Caco-2 (cell line): ENCODE measurements around the gene MAIP1. TPM values are rescaled to one million over a fixed set of nuclear protein-coding genes. Genes with fewer than 3 reads are reported as not detected.
"Not testable (repeated sequence)": the region's sequence is repeated elsewhere in the genome, so short reads cannot be mapped to it uniquely, and the experiment has no call there.

ENCODE experiments used
- BruUV-seq: library from RNA; stranded (reverse); fragments of 400-500 nt; replicated peaks from 2 replicates; lab custom pipeline; 2021; lab: Mats Ljungman, UMichigan
- CTCF ChIA-PET: fragments of 300-600 bp; sonication (Branson Sonifier 250); formaldehyde crosslinking; loops from one replicate; lab custom pipeline; 2022; ENCODE audit warnings: antibody characterized with exemption; lab: Charles Lee
- POLR2A ChIA-PET: fragments of 300-600 bp; sonication (Branson Sonifier 250); formaldehyde crosslinking; loops from one replicate; lab custom pipeline; 2022; ENCODE audit warnings: antibody characterized with exemption; lab: Charles Lee
- DNase-seq, 2 experiments: peaks; one replicate each; pipeline versions ENCODE4 v3.0.0 to v3.0.0-alpha.2; 2020 to 2022
- H3K27me3 ChIP-seq: replicated peaks from 2 replicates; pipeline ENCODE4 v1.6.0; 2011; ENCODE audit warnings: low read length; ENCODE audit not compliant: control insufficient read depth, insufficient read depth
- H3K36me3 ChIP-seq: 2 replicates; pipeline ENCODE4 v1.5.1; 2011; ENCODE audit warnings: low read length; ENCODE audit not compliant: control insufficient read depth, insufficient read depth
- H3K4me1 ChIP-seq: fragments of 250-450 bp; sonication (Bioruptor Pico); 2 replicates; pipeline ENCODE4 v1.5.1; 2020; ENCODE audit warnings: mild to moderate bottlenecking
- H3K4me3 ChIP-seq: 2 replicates; pipeline ENCODE4 v1.5.1; 2011; ENCODE audit warnings: low read depth, mild to moderate bottlenecking, control low read depth, low read length
- H3K9me3 ChIP-seq: fragments of 250-450 bp; sonication (Bioruptor Pico); 2 replicates; pipeline ENCODE4 v1.5.1; 2020; ENCODE audit warnings: mild to moderate bottlenecking, moderate library complexity
- H3K27ac Mint-ChIP-seq: one replicate; pipeline ENCODE4 v1.8.0; 2022; ENCODE audit warnings: mixed read lengths; ENCODE audit not compliant: unreplicated experiment
- H3K27me3 Mint-ChIP-seq: one replicate; pipeline ENCODE4 v1.8.0; 2022; ENCODE audit warnings: mixed read lengths; ENCODE audit not compliant: insufficient read depth, unreplicated experiment
- H3K36me3 Mint-ChIP-seq: one replicate; pipeline ENCODE4 v1.8.0; 2022; ENCODE audit warnings: mild to moderate bottlenecking, mixed read lengths; ENCODE audit not compliant: insufficient read depth, unreplicated experiment
- H3K4me1 Mint-ChIP-seq: one replicate; pipeline ENCODE4 v1.8.0; 2022; ENCODE audit warnings: low read depth, mixed read lengths; ENCODE audit not compliant: unreplicated experiment
- H3K4me3 Mint-ChIP-seq: one replicate; pipeline ENCODE4 v1.8.0; 2022; ENCODE audit warnings: mild to moderate bottlenecking, moderate library complexity, mixed read lengths; ENCODE audit not compliant: unreplicated experiment
- H3K9me3 Mint-ChIP-seq: one replicate; pipeline ENCODE4 v1.8.0; 2022; ENCODE audit warnings: mixed read lengths; ENCODE audit not compliant: unreplicated experiment
- intact Hi-C: fragments of 100-400 bp; cut with micrococcal nuclease; formaldehyde crosslinking; loops from one replicate; pipeline ENCODE4 v1.10.0; 2022; ENCODE audit not compliant: unreplicated experiment
- total RNA-seq: library from RNA; stranded (reverse); gene quantifications from 2 replicates; pipeline ENCODE4 v1.2.3, GENCODE V29; 2022
- TF ChIP-seq, protein P1 (sequence below), 2 experiments: fragments of 200-600 bp in 1 of 2; IDR thresholded peaks; 1 replicate in 1 of 2; 2 replicates in 1 of 2; pipeline versions ENCODE4 v1.5.1 to v1.8.0; 2011 to 2022; ENCODE audit warnings: antibody characterized with exemption in 1 of 2, control low read depth in 1 of 2, inconsistent platforms in 1 of 2, low read depth in 1 of 2, low read length in 1 of 2, mild to moderate bottlenecking in 1 of 2, moderate library complexity in 1 of 2; ENCODE audit not compliant: insufficient read depth in 1 of 2, severe bottlenecking in 1 of 2, unreplicated experiment in 1 of 2

Gene MAIP1
- total RNA-seq, 1 experiment from 2014 or later, result 42.1 TPM

- intact Hi-C loops, result loop anchor here (1.0 to 2.0 kb wide), 3 partner anchors 45 to 172 kb away; partner anchors contain the start of genes FTCDNL1, MAIP1 and TYW5
- peaks cover 18% of the 10 kb centered on the region for H3K36me3 Mint-ChIP-seq
- Histone ChIP-seq H3K36me3 (no peaks in the 10 kb centered on the region), H3K4me1 (peaks cover 12% of the 10 kb centered on the region), H3K9me3 (no peaks in the 10 kb centered on the region), H3K27me3 (no peaks in the 10 kb centered on the region), H3K4me3 (peak overlapping the region; percentile 54)
- peak overlapping the region; percentile 96 for H3K27ac Mint-ChIP-seq
- peaks cover 23% of the 10 kb centered on the region for H3K4me1 Mint-ChIP-seq
- no peaks in the 10 kb centered on the region for H3K27me3 Mint-ChIP-seq
- POLR2A ChIA-PET, result interaction anchor here (0.5 to 0.8 kb wide), 3 partner anchors 44 to 515 kb away, joined by 3 to 6 read pairs (median 3); no protein-coding TSS in a partner anchor
- peak in 1 of 2 experiments; percentile 22 for DNase-seq
- peak overlapping the region; percentile 93 for H3K4me3 Mint-ChIP-seq
- BruUV-seq, result TSS peak; percentile 79
- no peaks in the 10 kb centered on the region for H3K9me3 Mint-ChIP-seq
- CTCF ChIA-PET, result no interaction called here
- TF ChIP-seq, protein P1, sequence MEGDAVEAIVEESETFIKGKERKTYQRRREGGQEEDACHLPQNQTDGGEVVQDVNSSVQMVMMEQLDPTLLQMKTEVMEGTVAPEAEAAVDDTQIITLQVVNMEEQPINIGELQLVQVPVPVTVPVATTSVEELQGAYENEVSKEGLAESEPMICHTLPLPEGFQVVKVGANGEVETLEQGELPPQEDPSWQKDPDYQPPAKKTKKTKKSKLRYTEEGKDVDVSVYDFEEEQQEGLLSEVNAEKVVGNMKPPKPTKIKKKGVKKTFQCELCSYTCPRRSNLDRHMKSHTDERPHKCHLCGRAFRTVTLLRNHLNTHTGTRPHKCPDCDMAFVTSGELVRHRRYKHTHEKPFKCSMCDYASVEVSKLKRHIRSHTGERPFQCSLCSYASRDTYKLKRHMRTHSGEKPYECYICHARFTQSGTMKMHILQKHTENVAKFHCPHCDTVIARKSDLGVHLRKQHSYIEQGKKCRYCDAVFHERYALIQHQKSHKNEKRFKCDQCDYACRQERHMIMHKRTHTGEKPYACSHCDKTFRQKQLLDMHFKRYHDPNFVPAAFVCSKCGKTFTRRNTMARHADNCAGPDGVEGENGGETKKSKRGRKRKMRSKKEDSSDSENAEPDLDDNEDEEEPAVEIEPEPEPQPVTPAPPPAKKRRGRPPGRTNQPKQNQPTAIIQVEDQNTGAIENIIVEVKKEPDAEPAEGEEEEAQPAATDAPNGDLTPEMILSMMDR (IDR thresholded peaks at IDR 0.05; ENCODE audit: insufficient read depth in 1 of 2, low read depth in 1 of 2, low read length in 1 of 2, severe bottlenecking in 1 of 2, unreplicated experiment in 1 of 2), result no peak
Measured at GRCh38 chr2:199910338-199911051, 44.9 kb upstream of the MAIP1 start.

DNA sequence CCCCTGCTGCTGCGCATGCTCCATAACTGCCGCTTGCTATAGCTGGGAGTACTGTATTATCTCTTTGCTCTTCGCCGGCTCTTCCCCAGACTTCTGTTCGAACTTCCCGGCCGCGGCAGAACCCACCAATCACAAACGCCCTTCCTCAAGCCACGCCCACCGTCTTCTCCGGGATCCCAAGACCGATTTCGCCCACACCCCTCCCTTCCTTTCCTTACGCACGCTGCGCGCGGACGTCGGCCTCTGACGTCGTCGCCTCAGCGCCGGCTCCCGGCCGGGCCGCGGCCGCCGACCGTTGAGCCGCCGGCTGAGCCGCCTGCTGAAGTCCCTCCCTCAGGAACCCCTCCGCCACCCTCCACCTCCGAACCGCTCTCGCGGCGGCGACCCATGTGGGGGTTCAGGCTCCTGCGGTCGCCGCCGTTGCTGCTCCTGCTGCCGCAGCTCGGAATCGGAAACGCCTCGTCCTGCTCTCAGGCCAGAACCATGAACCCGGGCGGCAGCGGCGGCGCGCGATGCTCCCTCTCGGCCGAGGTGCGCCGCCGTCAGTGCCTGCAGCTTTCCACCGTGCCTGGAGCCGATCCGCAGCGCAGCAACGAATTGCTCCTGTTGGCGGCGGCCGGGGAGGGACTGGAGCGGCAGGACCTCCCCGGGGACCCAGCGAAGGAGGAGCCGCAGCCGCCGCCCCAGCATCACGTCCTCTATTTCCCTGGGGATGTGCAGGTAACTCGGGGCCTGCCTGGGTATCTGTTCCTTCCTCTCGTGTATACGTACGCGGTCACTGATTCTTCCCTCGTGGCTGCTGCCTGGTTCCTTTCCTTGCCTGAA is 44.1 kb upstream of the MAIP1 start, which contains the start of gene C2orf69:
Gene C2orf69 (plus strand): TSS at position 242 of the 825 bp plus-strand sequence. CDS start 146 bp downstream, at position 388.
- no peaks in the 10 kb centered on the region for H3K9me3 Mint-ChIP-seq
- H3K27me3 ChIP-seq, result no peaks in the 10 kb centered on the region
- TF ChIP-seq, protein P1 (IDR thresholded peaks at IDR 0.05; ENCODE audit: insufficient read depth in 1 of 2, low read depth in 1 of 2, low read length in 1 of 2, severe bottlenecking in 1 of 2, unreplicated experiment in 1 of 2), result no peak
- peaks cover 24% of the 10 kb centered on the region for H3K36me3 Mint-ChIP-seq
- peak; percentile 99 for DNase-seq
- H3K36me3 ChIP-seq, result peaks cover 1% of the 10 kb centered on the region; the same call in 1 of the 2 replicates
- ChIA-PET POLR2A (interaction anchor here (0.5 to 0.8 kb wide), 3 partner anchors 44 to 514 kb away, joined by 3 to 6 read pairs (median 3); no protein-coding TSS in a partner anchor), CTCF (interaction anchor here (0.7 kb wide), 1 partner anchor 29 kb away, joined by 3 read pairs; no protein-coding TSS in a partner anchor)
- no TSS peak for BruUV-seq
- H3K9me3 ChIP-seq, result peaks cover 3% of the 10 kb centered on the region; the same call in 1 of the 2 replicates
- H3K4me1 Mint-ChIP-seq, result peaks cover 23% of the 10 kb centered on the region
- intact Hi-C loops, result loop anchor here (1.0 to 2.0 kb wide), 3 partner anchors 44 to 172 kb away; partner anchors contain the start of genes FTCDNL1, MAIP1 and TYW5
- H3K27ac Mint-ChIP-seq, result peak within 1 kb of the TSS; percentile 96
- H3K27me3 Mint-ChIP-seq, result no peaks in the 10 kb centered on the region
- peak within 1 kb of the TSS; percentile 54 for H3K4me3 ChIP-seq
- peak within 1 kb of the TSS; percentile 93 for H3K4me3 Mint-ChIP-seq
- H3K4me1 ChIP-seq, result peaks cover 12% of the 10 kb centered on the region

GRCh38 chr2:199911877-199912161 is 43.6 kb upstream of the MAIP1 start:
- peak overlapping the region; percentile 54 for H3K4me3 ChIP-seq
- intact Hi-C loops, result loop anchor here (1.0 to 2.0 kb wide), 3 partner anchors 43 to 173 kb away; partner anchors contain the start of genes FTCDNL1, MAIP1 and TYW5
- POLR2A ChIA-PET, result interaction anchor here (0.5 to 1.1 kb wide), 2 partner anchors 43 to 62 kb away, joined by 3 to 4 read pairs; partner anchors contain the start of genes MAIP1 and TYW5
- Mint-ChIP-seq H3K27me3 (no peaks in the 10 kb centered on the region), H3K36me3 (peaks cover 30% of the 10 kb centered on the region), H3K4me1 (peaks cover 23% of the 10 kb centered on the region), H3K4me3 (peak overlapping the region; percentile 93), H3K27ac (peak overlapping the region; percentile 96), H3K9me3 (no peaks in the 10 kb centered on the region)
- peaks cover 12% of the 10 kb centered on the region for H3K4me1 ChIP-seq
- H3K27me3 ChIP-seq, result no peaks in the 10 kb centered on the region
- TF ChIP-seq, protein P1 (IDR thresholded peaks at IDR 0.05; ENCODE audit: insufficient read depth in 1 of 2, low read depth in 1 of 2, low read length in 1 of 2, severe bottlenecking in 1 of 2, unreplicated experiment in 1 of 2), result no peak
- BruUV-seq, result no TSS peak
- no peak for DNase-seq
- CTCF ChIA-PET, result no interaction called here
- peaks cover 1% of the 10 kb centered on the region; the same call in 1 of the 2 replicates for H3K36me3 ChIP-seq
- H3K9me3 ChIP-seq, result peaks cover 9% of the 10 kb centered on the region

DNA sequence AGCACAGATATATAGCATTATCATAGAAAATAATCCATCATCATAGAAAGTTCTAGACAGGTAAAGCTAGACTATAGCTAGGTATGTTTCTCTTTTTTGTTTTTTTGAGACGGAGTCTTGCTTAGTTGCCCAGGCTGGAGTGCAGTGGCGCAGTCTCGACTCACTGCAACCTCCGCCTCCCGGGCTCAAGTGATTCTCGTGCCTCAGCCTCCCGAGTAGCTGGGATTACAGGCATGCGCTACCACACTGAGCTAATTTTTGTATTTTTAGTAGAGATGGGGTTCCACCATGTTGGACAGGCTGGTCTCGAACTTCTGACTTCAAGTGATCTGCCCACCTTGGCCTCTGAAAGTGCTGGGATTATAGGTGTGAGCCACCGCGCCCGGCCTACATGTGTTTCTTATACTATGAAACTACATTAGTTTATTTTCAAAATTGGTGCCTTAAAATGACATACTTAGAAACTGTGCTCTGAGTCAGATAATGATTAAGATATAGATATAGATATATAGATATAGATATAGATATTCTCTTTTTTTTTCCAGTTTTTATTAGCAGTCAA is 42.7 kb upstream of the MAIP1 start:
- H3K9me3 Mint-ChIP-seq, BruUV-seq, H3K27ac Mint-ChIP-seq, H3K27me3 ChIP-seq, intact Hi-C loops, H3K27me3 Mint-ChIP-seq, H3K36me3 ChIP-seq, CTCF ChIA-PET, DNase-seq: not testable (repeated sequence)
- Histone ChIP-seq H3K9me3 (peaks cover 17% of the 10 kb centered on the region), H3K4me1 (peaks cover 12% of the 10 kb centered on the region), H3K4me3 (peak overlapping the region; percentile 54)
- H3K4me3 Mint-ChIP-seq, result peak overlapping the region; percentile 93
- POLR2A ChIA-PET, result interaction anchor here (0.5 to 1.1 kb wide), 2 partner anchors 42 to 61 kb away, joined by 3 to 4 read pairs; partner anchors contain the start of genes MAIP1 and TYW5
- H3K4me1 Mint-ChIP-seq, result peaks cover 23% of the 10 kb centered on the region
- peaks cover 38% of the 10 kb centered on the region for H3K36me3 Mint-ChIP-seq
